HepG2 (cell line): Measurements from ENCODE around the gene JADE2. TPM values are rescaled to one million over a fixed set of nuclear protein-coding genes. Genes with fewer than 3 reads are reported as not detected.
A peak's percentile ranks its signal among the peaks of the same experiment; 100 is the strongest.

Source experiments
- BCL6 ChIP-seq: IDR thresholded peaks from 2 replicates; pipeline ENCODE4 v1.6.1; 2016; ENCODE audit warnings: missing genetic modification reagents, missing compliant biosample characterization
- CHD4 ChIP-seq: fragments of 200-600 bp; sonication (generic); IDR thresholded peaks from 2 replicates; pipeline ENCODE4 v1.7.0; 2017; ENCODE audit warnings: mild to moderate bottlenecking, low read length, borderline replicate concordance
- ETV5 ChIP-seq: IDR thresholded peaks from 2 replicates; pipeline ENCODE4 v1.6.1; 2018; ENCODE audit warnings: missing biosample characterization, missing genetic modification reagents, inconsistent platforms, borderline replicate concordance
- HMG20A ChIP-seq: IDR thresholded peaks from 2 replicates; pipeline ENCODE4 v1.6.1; 2016; ENCODE audit warnings: borderline replicate concordance
- LCORL ChIP-seq, 2 experiments: fragments of 450-650 bp in 1 of 2; sonication (generic) in 1 of 2; formaldehyde crosslinking in 1 of 2; IDR thresholded peaks; 2 replicates each; pipeline versions ENCODE4 v1.5.0 to v1.6.1; 2017 to 2020; ENCODE audit warnings: antibody characterized with exemption in 1 of 2, missing genetic modification reagents in 1 of 2
- POGZ ChIP-seq: sonication (generic); formaldehyde crosslinking; IDR thresholded peaks from 2 replicates; pipeline ENCODE4 v1.4.0; 2020; ENCODE audit warnings: mild to moderate bottlenecking, missing genetic modification reagents
- SNAPC4 ChIP-seq: sonication (generic); formaldehyde crosslinking; IDR thresholded peaks from 2 replicates; pipeline ENCODE4 v1.4.0; 2020; ENCODE audit warnings: mild to moderate bottlenecking, missing genetic modification reagents
- ZFP91 ChIP-seq: sonication (generic); formaldehyde crosslinking; IDR thresholded peaks from 2 replicates; pipeline ENCODE4 v1.9.0; 2022; ENCODE audit warnings: missing genetic modification reagents, mild to moderate bottlenecking, borderline replicate concordance
- ZNF180 ChIP-seq: sonication (generic); formaldehyde crosslinking; IDR thresholded peaks from 2 replicates; pipeline ENCODE4 v1.4.0; 2020; ENCODE audit warnings: low read depth, missing genetic modification reagents, borderline replicate concordance
- ZNF281 ChIP-seq: sonication (generic); formaldehyde crosslinking; IDR thresholded peaks from 2 replicates; pipeline ENCODE4 v1.4.0; 2020; ENCODE audit warnings: missing genetic modification reagents, borderline replicate concordance
- ZNF383 ChIP-seq: sonication (generic); formaldehyde crosslinking; IDR thresholded peaks from 2 replicates; pipeline ENCODE4 v1.4.0; 2020; ENCODE audit warnings: missing genetic modification reagents, mild to moderate bottlenecking, borderline replicate concordance
- ZNF414 ChIP-seq: sonication (generic); formaldehyde crosslinking; IDR thresholded peaks from 2 replicates; pipeline ENCODE4 v1.5.0; 2020; ENCODE audit warnings: missing genetic modification reagents
- ZNF558 ChIP-seq: sonication (generic); formaldehyde crosslinking; IDR thresholded peaks from 2 replicates; pipeline ENCODE4 v1.9.0; 2022; ENCODE audit warnings: mild to moderate bottlenecking, missing genetic modification reagents, borderline replicate concordance
- ZNF772 ChIP-seq: sonication (generic); formaldehyde crosslinking; IDR thresholded peaks from 2 replicates; pipeline ENCODE4 v1.5.0; 2020; ENCODE audit warnings: mild to moderate bottlenecking, missing genetic modification reagents
- polyA plus RNA-seq, 8 experiments: library from polyadenylated mRNA; depleted of rRNA in 3 of 8; stranded (reverse) in 7 of 8; unstranded in 1 of 8; fragments of >200 nt; fragmentation: Illumina TruSeq in 4 of 8; extraction: Trizol in 4 of 8; gene quantifications; 2 replicates each; pipeline versions ENCODE4 v1.2.1 to v1.2.3, GENCODE V29; 2011 to 2016; ENCODE audit warnings: low read depth in 4 of 8, missing spikeins in 1 of 8, mixed read lengths in 1 of 8; ENCODE audit not compliant: insufficient read depth in 1 of 8
- total RNA-seq, 5 experiments: library from RNA; depleted of rRNA; stranded (reverse); fragments of >200 nt; fragmentation: Illumina TruSeq; extraction: Trizol; gene quantifications; 2 replicates each; pipeline ENCODE4 v1.2.3, GENCODE V29; 2016; ENCODE audit warnings: low read depth in 1 of 5

Gene JADE2
- total and polyA plus RNA-seq, 2 of the 13 experiments (the other 11 are each of a cell fraction or from before 2014, with no cell fraction given), result 7.5 to 15.1 TPM

GRCh38 chr5:134503088-134503936 lies 22.2 kb upstream of the JADE2 start (continued):
- TF ChIP-seq ETV5 (CRISPR knock-in tag) (peak; percentile 86; the same call in 1 of the 2 replicates), ZFP91 (CRISPR knock-in tag) (peak; percentile 75; the same call in 1 of the 2 replicates), ZNF383 (no peak), POGZ (peak; percentile 62; the same call in 1 of the 2 replicates), CHD4 (0 out of 2 replicates have a peak, but pooled peaks have one; percentile 16), ZNF180 (CRISPR knock-in tag) (no peak), SNAPC4 (CRISPR knock-in tag) (peak; percentile 62; the same call in 1 of the 2 replicates), BCL6 (CRISPR knock-in tag) (peak; percentile 85), ZNF558 (CRISPR knock-in tag) (peak; percentile 84; the same call in 1 of the 2 replicates), HMG20A (CRISPR knock-in tag) (peak; percentile 50; the same call in 1 of the 2 replicates), ZNF414 (CRISPR knock-in tag) (peak; percentile 83), ZNF281 (peak; percentile 60; the same call in 1 of the 2 replicates), ZNF772 (CRISPR knock-in tag) (peak; percentile 67; the same call in 1 of the 2 replicates), LCORL (IDR thresholded peaks at IDR 0.05) (no peak), LCORL (CRISPR knock-in tag; IDR thresholded peaks at IDR 0.05) (peak; percentile 92)
